Effector CD4-positive, alpha-beta T cell (primary cell): ENCODE results near the gene AGPAT4.
"Not testable (repeated sequence)": the region's sequence is repeated elsewhere in the genome, so short reads cannot be mapped to it uniquely, and the experiment has no call there.

Experiments used
- DNase-seq: peaks from one replicate; pipeline ENCODE4 v3.0.0-alpha.2; 2020

AGPAT4 gene

GRCh38 chr6:161226009-161226964 is 47.6 kb downstream of the AGPAT4 start:
- no peak for DNase-seq

GRCh38 chr6:161225681-161226008 is 48.2 kb downstream of the AGPAT4 start:
- no peak for DNase-seq

- DNase-seq = not testable (repeated sequence)
Measured at GRCh38 chr6:161224951-161225680, 48.7 kb downstream of the AGPAT4 start.

- DNase-seq = no peak
Measured at GRCh38 chr6:161223646-161224045, 50.2 kb downstream of the AGPAT4 start.

GRCh38 chr6:161222706-161223234 is 51.1 kb downstream of the AGPAT4 start:
- no peak for DNase-seq

GRCh38 chr6:161220346-161220745 is 53.5 kb downstream of the AGPAT4 start:
- DNase-seq = no peak

GRCh38 chr6:161219680-161220079 is 54.2 kb downstream of the AGPAT4 start:
- no peak for DNase-seq

GRCh38 chr6:161218222-161218621 is 55.6 kb downstream of the AGPAT4 start:
- no peak for DNase-seq

GRCh38 chr6:161217628-161218027 is 56.2 kb downstream of the AGPAT4 start:
- no peak for DNase-seq

GRCh38 chr6:161216616-161217205 is 57.1 kb downstream of the AGPAT4 start:
- DNase-seq = no peak

- DNase-seq = no peak
Measured at GRCh38 chr6:161215876-161216615, 57.8 kb downstream of the AGPAT4 start.

- DNase-seq = no peak
Measured at GRCh38 chr6:161215193-161215592, 58.7 kb downstream of the AGPAT4 start.

GRCh38 chr6:161214722-161215121 is 59.1 kb downstream of the AGPAT4 start:
- no peak for DNase-seq

- no peak for DNase-seq
Measured at GRCh38 chr6:161212902-161213301, 61.0 kb downstream of the AGPAT4 start.

- DNase-seq = no peak
Measured at GRCh38 chr6:161211380-161212035, 62.4 kb downstream of the AGPAT4 start.

- no peak for DNase-seq
Measured at GRCh38 chr6:161210857-161211256, 63.0 kb downstream of the AGPAT4 start.

GRCh38 chr6:161207200-161207599 is 66.7 kb downstream of the AGPAT4 start:
- DNase-seq = no peak

GRCh38 chr6:161204866-161205557 is 68.8 kb downstream of the AGPAT4 start:
- DNase-seq = no peak

GRCh38 chr6:161200610-161201370 is 73.1 kb downstream of the AGPAT4 start:
- DNase-seq = no peak

GRCh38 chr6:161199850-161200249 is 74.0 kb downstream of the AGPAT4 start:
- no peak for DNase-seq
